GM12872 (cell line): ENCODE results near the gene ZBTB7B.

ENCODE experiments used
- TF ChIP-seq, protein P1 (sequence below): IDR thresholded peaks from 3 replicates; pipeline ENCODE4 v1.5.1; 2011; ENCODE audit warnings: low read depth, mild to moderate bottlenecking, low read length, moderate library complexity; ENCODE audit not compliant: insufficient read depth

Gene ZBTB7B

DNA sequence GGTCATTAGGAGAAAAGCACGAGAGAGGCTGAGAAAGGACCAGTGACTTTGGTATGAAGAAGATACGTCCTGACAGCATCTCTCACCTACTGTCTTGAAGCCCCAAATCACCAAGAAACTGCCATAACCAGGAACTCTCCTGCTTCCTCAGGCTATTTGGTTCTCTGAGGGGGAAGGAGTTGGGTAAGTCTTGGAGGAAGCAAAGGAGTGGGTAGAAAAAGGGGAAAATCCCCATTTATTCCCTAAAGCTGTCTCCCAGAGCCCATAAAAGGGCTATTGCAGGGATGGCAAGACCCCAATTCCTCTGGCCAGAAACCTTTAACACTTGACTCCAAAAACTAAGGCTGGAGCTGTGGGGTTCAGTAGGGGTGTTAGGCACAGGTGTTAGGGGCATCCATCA lies 44.6 kb upstream of the ZBTB7B start:
- TF ChIP-seq, protein P1, sequence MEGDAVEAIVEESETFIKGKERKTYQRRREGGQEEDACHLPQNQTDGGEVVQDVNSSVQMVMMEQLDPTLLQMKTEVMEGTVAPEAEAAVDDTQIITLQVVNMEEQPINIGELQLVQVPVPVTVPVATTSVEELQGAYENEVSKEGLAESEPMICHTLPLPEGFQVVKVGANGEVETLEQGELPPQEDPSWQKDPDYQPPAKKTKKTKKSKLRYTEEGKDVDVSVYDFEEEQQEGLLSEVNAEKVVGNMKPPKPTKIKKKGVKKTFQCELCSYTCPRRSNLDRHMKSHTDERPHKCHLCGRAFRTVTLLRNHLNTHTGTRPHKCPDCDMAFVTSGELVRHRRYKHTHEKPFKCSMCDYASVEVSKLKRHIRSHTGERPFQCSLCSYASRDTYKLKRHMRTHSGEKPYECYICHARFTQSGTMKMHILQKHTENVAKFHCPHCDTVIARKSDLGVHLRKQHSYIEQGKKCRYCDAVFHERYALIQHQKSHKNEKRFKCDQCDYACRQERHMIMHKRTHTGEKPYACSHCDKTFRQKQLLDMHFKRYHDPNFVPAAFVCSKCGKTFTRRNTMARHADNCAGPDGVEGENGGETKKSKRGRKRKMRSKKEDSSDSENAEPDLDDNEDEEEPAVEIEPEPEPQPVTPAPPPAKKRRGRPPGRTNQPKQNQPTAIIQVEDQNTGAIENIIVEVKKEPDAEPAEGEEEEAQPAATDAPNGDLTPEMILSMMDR: no peak

DNA sequence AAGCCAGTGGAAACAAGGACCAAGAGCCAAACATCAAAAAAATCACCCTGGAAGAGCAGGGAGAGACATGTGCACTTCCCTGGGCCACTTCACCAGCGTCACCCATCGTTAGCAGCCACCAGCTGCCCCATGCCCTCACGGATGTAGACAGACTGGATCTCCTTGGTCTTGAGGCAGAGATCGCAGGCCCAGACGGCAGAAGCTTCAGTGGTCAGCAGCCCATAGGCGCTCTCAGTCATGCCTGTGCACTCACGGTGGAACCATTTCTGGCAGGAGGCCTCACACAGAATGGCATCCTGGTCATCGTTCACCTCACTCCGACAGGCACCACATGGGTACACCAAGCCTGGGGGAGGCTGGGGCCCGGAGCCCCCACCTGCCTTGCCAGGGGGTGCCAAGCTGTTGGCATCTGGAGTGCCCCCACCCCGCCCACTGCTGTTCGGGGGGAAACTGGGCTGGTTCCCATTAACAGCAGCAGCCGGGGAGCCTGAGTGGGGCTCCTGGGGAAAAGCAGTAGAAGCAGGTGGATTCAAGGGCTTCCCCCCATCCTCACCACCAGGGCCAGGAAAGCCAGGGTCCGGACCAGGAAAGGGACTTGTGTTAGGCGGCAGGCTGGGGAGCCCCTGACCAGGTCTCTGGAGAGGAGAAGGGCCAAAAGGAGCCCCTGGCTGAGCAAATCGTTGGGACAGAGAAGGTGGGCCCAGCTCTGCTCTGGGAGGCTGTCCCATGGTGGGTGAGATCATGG lies 43.7 kb upstream of the ZBTB7B start:
- TF ChIP-seq, protein P1: no peak

- TF ChIP-seq, protein P1: no peak
Measured at GRCh38 chr1:154959426-154959780, 43.2 kb upstream of the ZBTB7B start.

- TF ChIP-seq, protein P1: no peak
Measured at GRCh38 chr1:154960446-154961136, 42.0 kb upstream of the ZBTB7B start.

GRCh38 chr1:154961207-154962155 lies 41.1 kb upstream of the ZBTB7B start, which contains the start of gene PYGO2:
Gene PYGO2, minus strand, starts transcription at chr1:154961782. Its CDS starts 206 bp downstream, at chr1:154961576.
- TF ChIP-seq, protein P1: peak; percentile 59; the same call in 2 of the 3 replicates

- TF ChIP-seq, protein P1: no peak
Measured at GRCh38 chr1:154962156-154962749, 40.3 kb upstream of the ZBTB7B start.
